Activated effector memory CD4-positive, alpha-beta T cell treated with anti-CD3 and anti-CD28 coated beads, Interleukin-2, amount 50 U/mL, for 16 hours (primary cell): ENCODE results near the gene GBGT1.
"Not testable (repeated sequence)": the region's sequence is repeated elsewhere in the genome, so short reads cannot be mapped to it uniquely, and the experiment has no call there.

Experiments used
- DNase-seq: peaks from one replicate; pipeline ENCODE4 v3.0.0-alpha.2; 2020

GBGT1 gene

GRCh38 chr9:133163504-133164172 lies at the start of gene GBGT1:
TSS of gene GBGT1 (minus strand) at chr9:133163914. CDS start at chr9:133162412, 1,502 bp downstream.
- peak; percentile 79 for DNase-seq

- DNase-seq, result no peak
Measured at GRCh38 chr9:133210609-133211008, 46.9 kb upstream of the GBGT1 start.

- no peak for DNase-seq
Measured at GRCh38 chr9:133210202-133210532, 46.5 kb upstream of the GBGT1 start.

- not testable (repeated sequence) for DNase-seq
Measured at GRCh38 chr9:133209327-133210201, 45.9 kb upstream of the GBGT1 start.

- DNase-seq, result not testable (repeated sequence)
Measured at GRCh38 chr9:133208880-133209300, 45.2 kb upstream of the GBGT1 start, which contains the start of gene OBP2B. TSS of gene OBP2B (minus strand) at chr9:133209250. CDS start at chr9:133209199, 51 bp downstream.

- DNase-seq, result not testable (repeated sequence)
Measured at GRCh38 chr9:133208171-133208879, 44.6 kb upstream of the GBGT1 start.

GRCh38 chr9:133207540-133208170 lies 43.9 kb upstream of the GBGT1 start:
- no peak for DNase-seq

GRCh38 chr9:133207021-133207531 lies 43.4 kb upstream of the GBGT1 start:
- no peak for DNase-seq

- no peak for DNase-seq
Measured at GRCh38 chr9:133205996-133206931, 42.5 kb upstream of the GBGT1 start.

GRCh38 chr9:133205481-133205887 lies 41.8 kb upstream of the GBGT1 start:
- DNase-seq, result not testable (repeated sequence)

GRCh38 chr9:133204993-133205336 lies 41.3 kb upstream of the GBGT1 start:
- DNase-seq, result no peak

GRCh38 chr9:133204335-133204992 lies 40.8 kb upstream of the GBGT1 start:
- no peak for DNase-seq

- DNase-seq, result no peak
Measured at GRCh38 chr9:133203506-133204075, 39.9 kb upstream of the GBGT1 start.

- DNase-seq, result no peak
Measured at GRCh38 chr9:133202688-133203453, 39.2 kb upstream of the GBGT1 start.

- DNase-seq, result no peak
Measured at GRCh38 chr9:133202145-133202513, 38.4 kb upstream of the GBGT1 start.

- DNase-seq, result no peak
Measured at GRCh38 chr9:133201424-133202144, 37.9 kb upstream of the GBGT1 start.

- no peak for DNase-seq
Measured at GRCh38 chr9:133200631-133201030, 36.9 kb upstream of the GBGT1 start.

- peak; percentile 75 for DNase-seq
Measured at GRCh38 chr9:133199648-133200321, 36.1 kb upstream of the GBGT1 start.

GRCh38 chr9:133195029-133195428 lies 31.3 kb upstream of the GBGT1 start:
- DNase-seq, result no peak
